Parathyroid adenoma (tissue), 2 donors: ENCODE measurements around the gene CYB5A.

Experiments
- H2AFZ ChIP-seq: fragments of 300-600 bp; sonication (generic); one replicate; pipeline ENCODE4 v1.7.0; 2017; ENCODE audit warnings: antibody characterized with exemption, mild to moderate bottlenecking
- H3K27ac ChIP-seq: fragments of 300-600 bp; sonication (generic); one replicate; pipeline ENCODE4 v1.7.0; 2017
- H3K27me3 ChIP-seq: fragments of 300-600 bp; sonication (generic); one replicate; pipeline ENCODE4 v1.7.0; 2017; ENCODE audit warnings: low read length; ENCODE audit not compliant: control insufficient read depth, insufficient read depth
- H3K36me3 ChIP-seq: fragments of 300-600 bp; sonication (generic); one replicate; pipeline ENCODE4 v1.7.0; 2017; ENCODE audit warnings: low read length; ENCODE audit not compliant: control insufficient read depth, insufficient read depth
- H3K4me1 ChIP-seq: fragments of 300-600 bp; sonication (generic); one replicate; pipeline ENCODE4 v1.7.0; 2017; ENCODE audit warnings: control low read depth
- H3K4me2 ChIP-seq: fragments of 300-600 bp; sonication (generic); one replicate; pipeline ENCODE4 v1.7.0; 2017; ENCODE audit warnings: low read length
- H3K4me3 ChIP-seq: fragments of 300-600 bp; sonication (generic); one replicate; pipeline ENCODE4 v1.7.0; 2017; ENCODE audit warnings: low read depth, low read length
- H3K79me2 ChIP-seq: fragments of 300-600 bp; sonication (generic); one replicate; pipeline ENCODE4 v1.7.0; 2017; ENCODE audit warnings: control low read depth
- H3K9ac ChIP-seq: fragments of 300-600 bp; sonication (generic); one replicate; pipeline ENCODE4 v1.7.0; 2017; ENCODE audit warnings: mild to moderate bottlenecking
- H3K9me3 ChIP-seq: fragments of 300-600 bp; sonication (generic); one replicate; pipeline ENCODE4 v1.7.0; 2017; ENCODE audit warnings: low read length; ENCODE audit not compliant: control insufficient read depth
- TF ChIP-seq, protein P1 (sequence below): fragments of 300-600 bp; sonication (generic); IDR thresholded peaks from one replicate; pipeline ENCODE4 v1.7.0; 2017; ENCODE audit warnings: antibody characterized with exemption, mild to moderate bottlenecking
- donor health status: primary hyperparathyroidism.

Gene CYB5A

DNA sequence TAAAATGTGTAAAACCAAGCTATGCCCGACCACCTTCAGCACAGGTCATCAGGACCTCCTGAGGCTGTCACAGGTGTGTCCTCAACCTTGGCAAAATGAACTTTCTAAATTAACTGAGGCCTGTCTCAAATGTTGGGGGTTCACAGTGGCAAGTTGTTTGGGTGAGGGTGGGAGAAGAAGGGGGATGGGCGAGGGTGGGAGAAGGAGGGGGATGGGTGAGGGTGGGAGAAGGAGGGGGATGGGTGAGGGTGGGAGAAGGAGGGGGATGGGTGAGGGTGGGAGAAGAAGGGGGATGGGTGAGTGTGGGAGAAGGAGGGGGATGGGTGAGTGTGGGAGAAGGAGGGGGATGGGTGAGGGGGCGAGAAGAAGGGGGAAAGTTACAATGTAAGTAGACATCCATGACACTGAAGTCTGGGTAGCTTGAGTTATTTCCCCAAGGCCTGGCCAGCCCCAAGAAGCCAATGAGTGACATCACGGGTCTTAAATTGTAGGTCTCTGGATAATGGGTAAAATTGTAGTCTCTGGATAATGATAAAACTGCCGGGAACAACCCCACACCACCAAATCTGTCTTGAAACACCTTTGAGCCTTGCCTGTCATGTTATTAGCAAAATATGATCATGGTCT is 87.1 kb downstream of the CYB5A start:
- no peaks in the 10 kb centered on the region for H3K36me3 ChIP-seq
- no peak overlapping the region for H2AFZ ChIP-seq
- no peak overlapping the region for H3K4me2 ChIP-seq
- H3K27me3 ChIP-seq, result no peaks in the 10 kb centered on the region
- no peaks in the 10 kb centered on the region for H3K79me2 ChIP-seq
- no peak overlapping the region for H3K9ac ChIP-seq
- H3K27ac ChIP-seq, result no peak overlapping the region
- no peaks in the 10 kb centered on the region for H3K4me1 ChIP-seq
- H3K9me3 ChIP-seq, result no peaks in the 10 kb centered on the region
- TF ChIP-seq, protein P1, sequence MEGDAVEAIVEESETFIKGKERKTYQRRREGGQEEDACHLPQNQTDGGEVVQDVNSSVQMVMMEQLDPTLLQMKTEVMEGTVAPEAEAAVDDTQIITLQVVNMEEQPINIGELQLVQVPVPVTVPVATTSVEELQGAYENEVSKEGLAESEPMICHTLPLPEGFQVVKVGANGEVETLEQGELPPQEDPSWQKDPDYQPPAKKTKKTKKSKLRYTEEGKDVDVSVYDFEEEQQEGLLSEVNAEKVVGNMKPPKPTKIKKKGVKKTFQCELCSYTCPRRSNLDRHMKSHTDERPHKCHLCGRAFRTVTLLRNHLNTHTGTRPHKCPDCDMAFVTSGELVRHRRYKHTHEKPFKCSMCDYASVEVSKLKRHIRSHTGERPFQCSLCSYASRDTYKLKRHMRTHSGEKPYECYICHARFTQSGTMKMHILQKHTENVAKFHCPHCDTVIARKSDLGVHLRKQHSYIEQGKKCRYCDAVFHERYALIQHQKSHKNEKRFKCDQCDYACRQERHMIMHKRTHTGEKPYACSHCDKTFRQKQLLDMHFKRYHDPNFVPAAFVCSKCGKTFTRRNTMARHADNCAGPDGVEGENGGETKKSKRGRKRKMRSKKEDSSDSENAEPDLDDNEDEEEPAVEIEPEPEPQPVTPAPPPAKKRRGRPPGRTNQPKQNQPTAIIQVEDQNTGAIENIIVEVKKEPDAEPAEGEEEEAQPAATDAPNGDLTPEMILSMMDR, result no peak
- no peak overlapping the region for H3K4me3 ChIP-seq

DNA sequence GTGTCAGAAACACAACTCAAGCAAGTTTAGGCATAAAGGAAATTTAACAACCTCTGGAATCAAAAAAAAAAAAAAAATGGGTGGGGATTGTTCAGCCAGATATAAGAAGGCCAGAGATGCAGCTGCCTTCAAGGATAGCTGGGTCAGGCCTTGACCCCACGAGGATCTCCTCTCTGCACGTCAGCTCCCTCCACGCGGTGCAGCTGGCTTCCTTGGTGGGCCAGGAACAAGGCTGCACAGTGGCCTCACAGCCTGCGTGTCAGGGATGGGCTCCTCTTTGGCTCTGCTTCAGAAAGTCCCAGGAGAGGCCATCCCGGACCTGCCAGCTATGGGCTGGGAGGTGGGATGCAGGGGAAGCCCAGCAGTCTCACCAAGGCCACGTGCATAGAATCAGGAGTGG is 88.0 kb downstream of the CYB5A start:
- H3K4me3 ChIP-seq, result no peak overlapping the region
- H3K79me2 ChIP-seq, result no peaks in the 10 kb centered on the region
- no peak overlapping the region for H3K9ac ChIP-seq
- no peak overlapping the region for H3K4me2 ChIP-seq
- no peak overlapping the region for H2AFZ ChIP-seq
- H3K36me3 ChIP-seq, result no peaks in the 10 kb centered on the region
- H3K9me3 ChIP-seq, result no peaks in the 10 kb centered on the region
- H3K4me1 ChIP-seq, result no peaks in the 10 kb centered on the region
- H3K27ac ChIP-seq, result no peak overlapping the region
- TF ChIP-seq, protein P1, result no peak
- no peaks in the 10 kb centered on the region for H3K27me3 ChIP-seq
